HG02763 (cell line): ENCODE data around the gene NR3C2.

Source experiments
- ATAC-seq: cut with Tn5 transposase; IDR thresholded peaks from one replicate; pipeline ENCODE4 v1.9.1; 2021; ENCODE audit warnings: mild to moderate bottlenecking, moderate library complexity; ENCODE audit not compliant: unreplicated experiment

NR3C2 gene

GRCh38 chr4:148441986-148442831 lies at the start of gene NR3C2:
Gene NR3C2, minus strand, starts transcription at chr4:148442414.
- peak; percentile 98 for ATAC-seq

- no peak for ATAC-seq
These were observed 45.0 kb upstream of the NR3C2 start for GRCh38 chr4:148487181-148487580.

DNA sequence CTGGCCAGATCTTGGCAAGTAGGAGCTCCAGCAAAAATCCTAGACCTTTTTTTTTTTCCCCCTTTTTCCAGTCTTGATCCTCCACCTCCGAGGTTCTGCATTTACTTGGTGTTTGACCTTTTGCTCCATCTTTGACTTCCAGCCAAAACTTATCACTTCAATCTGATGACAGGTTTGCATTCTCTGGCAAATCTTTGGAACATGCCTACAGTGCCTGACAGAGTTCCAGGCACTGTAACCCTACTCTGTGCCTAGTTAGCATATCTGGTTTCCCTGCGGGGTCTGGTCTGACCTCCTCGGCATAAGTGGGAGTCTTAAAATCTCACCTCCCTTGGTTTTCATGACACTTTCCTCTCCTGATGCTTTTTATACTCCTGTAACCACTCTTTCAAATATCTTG lies 39.4 kb upstream of the NR3C2 start:
- ATAC-seq: no peak

GRCh38 chr4:148477276-148477675 lies 35.1 kb upstream of the NR3C2 start:
- no peak for ATAC-seq

DNA sequence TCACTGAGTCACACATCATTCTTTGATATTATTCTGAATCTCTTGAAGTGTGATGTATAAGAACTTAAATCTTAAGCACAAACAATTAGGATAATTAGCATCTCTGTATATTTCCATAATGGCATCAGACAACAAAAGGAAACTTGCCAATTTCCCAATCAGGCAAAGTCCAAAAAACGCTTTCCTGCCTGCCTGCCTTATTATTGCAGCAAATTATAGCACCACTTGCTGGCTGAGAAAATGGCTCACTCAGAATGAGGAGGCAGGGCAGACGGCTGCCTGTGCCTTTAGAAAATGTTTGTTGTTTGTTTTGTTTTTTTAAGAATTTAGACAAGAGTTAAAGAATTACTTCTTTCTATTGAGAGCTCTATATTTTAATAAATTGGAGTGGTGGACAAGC lies 27.7 kb upstream of the NR3C2 start:
- no peak for ATAC-seq

- ATAC-seq: no peak
These were observed 12.6 kb upstream of the NR3C2 start for GRCh38 chr4:148454835-148455234.

DNA sequence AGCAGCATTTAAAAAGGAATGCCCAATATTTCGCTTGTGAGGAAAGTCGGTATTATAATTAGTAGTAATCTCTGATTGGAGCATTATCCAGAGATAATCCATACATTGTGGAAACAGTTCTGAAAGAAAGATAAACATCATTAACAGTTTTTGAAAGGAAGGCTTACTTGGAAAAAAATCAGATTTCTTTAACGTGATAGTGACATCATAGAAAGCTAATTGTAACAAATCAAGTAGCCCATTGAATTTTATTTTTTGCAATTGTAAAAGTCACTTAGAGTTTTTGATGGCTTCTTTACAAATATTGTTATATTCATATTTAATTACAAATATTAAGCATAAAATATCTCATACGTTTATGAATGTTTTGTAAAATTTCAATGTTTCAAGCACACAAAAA lies 11.6 kb upstream of the NR3C2 start:
- ATAC-seq: no peak

DNA sequence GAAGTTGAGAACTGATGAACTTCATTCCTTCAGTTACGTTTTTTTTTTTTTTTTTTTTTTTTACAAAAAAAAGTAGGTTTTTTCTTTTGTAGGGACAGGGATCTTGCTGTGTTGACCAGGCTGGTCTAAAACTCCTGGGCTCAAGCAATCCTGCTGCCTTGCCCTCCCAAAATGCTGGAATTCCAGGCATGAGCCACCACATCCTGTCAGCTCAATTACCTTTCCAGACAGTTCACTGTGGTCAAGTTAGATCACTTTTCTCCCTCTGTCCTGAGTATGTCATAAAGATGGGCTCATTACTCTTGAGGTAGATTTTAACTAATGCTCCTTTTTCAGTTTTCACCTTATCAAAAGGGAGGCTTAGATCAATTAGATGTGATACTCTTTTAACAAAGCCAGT lies 10.8 kb upstream of the NR3C2 start:
- ATAC-seq: no peak

GRCh38 chr4:148449921-148450320 lies 7.7 kb upstream of the NR3C2 start:
- no peak for ATAC-seq

GRCh38 chr4:148448141-148448540 lies 5.9 kb upstream of the NR3C2 start:
- ATAC-seq: no peak

DNA sequence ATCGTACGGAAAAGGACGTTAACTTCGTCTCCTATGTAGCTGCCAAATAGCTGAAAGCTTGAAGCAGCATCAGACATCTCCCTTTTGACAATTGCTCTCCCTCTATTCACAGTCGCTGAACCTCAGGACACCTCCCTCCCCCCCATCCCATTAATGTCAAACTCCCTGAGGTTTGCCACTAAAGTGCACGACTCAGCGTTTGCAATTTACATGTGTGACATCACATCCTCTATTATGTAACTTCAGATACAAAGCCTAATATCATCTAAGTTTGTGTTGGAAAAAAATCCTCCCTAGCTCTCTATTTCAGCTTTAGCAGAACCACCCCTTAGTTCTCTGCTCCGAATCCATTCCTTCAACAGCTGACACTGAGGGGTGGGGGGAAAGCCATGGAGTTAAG lies 5.5 kb upstream of the NR3C2 start:
- ATAC-seq: no peak

DNA sequence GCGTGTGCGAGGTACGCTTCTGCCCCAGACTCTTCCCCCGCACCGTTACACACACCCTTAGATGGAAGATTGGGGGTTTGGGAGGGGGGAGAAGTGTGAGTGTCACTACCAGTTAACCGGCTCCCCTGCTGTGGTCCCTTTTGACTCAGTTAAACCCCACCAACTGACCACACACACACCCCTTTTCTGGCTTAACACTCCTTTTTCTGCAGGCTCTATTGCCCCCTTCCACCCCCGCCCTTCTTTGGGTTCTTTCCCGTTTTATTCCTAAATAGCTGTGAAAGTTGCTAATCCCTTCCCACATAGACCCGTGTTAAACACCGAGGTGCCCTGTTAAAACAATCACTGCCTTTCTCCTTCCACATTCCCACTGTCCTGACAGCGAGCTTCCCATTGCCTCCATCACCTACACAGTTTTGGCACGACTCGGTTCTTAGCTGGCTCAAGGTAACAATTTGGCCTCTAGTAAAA lies 3.7 kb upstream of the NR3C2 start:
- no peak for ATAC-seq

DNA sequence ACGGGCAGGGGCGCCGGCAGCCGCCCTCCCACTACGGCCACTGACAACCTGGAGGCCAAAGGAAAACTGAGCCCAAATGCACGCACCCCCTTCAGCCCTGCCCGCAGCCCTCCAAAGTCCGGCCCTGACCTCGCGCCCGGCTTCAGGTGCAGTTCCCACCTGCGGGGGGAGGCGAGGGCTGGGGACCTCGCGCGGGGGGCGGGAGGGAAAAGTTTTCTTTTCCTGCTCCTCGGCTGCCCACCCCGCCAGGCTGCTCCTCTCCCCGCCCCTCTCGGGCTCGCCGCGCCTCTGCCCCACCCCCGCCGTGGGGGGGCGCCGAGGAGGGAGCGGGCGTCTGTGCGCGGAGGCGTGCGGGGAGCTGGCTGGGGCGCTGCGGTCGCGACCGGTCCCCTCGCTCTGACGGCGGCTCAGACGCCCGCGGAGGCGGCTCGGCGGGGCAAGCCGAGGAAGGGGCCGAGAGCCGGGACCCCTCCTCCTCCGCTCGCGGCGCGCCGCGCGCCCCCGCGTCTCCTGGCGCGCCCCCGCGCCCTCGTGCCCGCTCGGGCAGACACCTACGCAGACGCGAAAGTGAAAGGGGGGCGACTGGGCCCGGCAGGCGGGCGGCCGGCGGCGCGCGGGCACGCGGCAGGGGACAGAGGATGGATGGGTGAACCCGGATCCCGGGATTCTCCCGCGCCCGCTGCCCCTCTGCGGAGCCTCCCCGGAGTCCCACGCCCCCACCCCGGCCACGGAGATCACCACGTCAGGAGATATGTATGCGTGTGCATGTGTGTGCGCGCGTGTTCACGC lies 3.1 kb upstream of the NR3C2 start:
- ATAC-seq: no peak

GRCh38 chr4:148444296-148445070 lies 2.3 kb upstream of the NR3C2 start:
- no peak for ATAC-seq

DNA sequence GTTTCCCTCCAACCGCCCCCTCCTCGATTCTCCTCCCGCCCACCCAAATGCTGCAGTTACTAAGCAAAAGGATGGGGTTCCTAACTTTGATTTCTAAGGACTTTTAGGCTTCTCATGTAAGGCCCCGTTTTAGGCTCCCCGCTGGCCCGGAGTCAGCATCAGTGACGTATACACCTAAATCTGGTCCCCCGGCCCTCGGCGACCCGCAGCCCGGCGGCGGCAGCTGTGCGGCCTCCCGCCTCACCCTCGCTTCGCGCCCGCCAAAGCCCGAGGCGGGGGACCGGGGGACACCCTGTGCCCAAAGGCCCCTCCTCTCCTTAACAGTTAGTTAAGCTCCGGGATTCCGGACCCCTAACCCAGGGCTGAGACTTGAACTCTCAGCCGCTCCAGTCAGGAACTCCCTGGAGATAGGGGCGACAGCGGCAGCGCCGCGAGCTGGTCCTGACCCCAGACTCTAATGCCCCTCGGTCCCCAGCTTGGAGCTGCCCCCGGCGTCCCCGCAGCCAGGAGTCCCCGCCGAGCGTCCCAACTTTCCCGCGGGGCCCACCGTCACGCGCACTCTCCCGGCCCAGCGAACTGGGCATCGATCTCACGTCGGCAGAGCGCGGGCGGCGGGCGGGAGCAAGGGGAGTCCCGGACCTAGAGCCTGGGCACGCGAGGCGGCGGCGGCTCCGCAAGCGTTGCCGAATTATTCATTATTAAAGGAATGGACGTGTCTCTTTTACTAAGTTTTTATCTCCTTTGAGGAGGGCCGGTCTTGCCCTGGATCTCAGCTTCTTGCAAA lies 1.5 kb upstream of the NR3C2 start:
- ATAC-seq: no peak

GRCh38 chr4:148442832-148443511 lies 758 bp upstream of the NR3C2 start:
- peak; percentile 3 for ATAC-seq

DNA sequence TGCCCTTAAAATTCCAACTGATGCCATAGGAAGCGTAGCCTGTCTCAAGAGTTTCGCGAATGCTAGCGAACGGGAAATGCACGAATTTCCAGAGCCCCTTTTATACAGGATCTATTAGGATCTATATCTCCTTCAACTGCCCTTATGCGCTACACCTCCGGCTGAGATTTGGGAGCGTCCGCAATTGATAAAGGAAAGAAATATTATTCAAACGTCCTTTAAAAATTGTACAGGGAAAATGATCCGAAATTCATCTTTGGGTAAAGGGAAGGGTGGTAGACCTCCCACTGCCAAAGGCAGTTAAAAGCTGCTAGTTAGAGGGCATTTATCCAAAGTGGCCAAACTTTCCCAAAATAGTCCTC lies 609 bp downstream of the NR3C2 start:
- ATAC-seq: no peak

DNA sequence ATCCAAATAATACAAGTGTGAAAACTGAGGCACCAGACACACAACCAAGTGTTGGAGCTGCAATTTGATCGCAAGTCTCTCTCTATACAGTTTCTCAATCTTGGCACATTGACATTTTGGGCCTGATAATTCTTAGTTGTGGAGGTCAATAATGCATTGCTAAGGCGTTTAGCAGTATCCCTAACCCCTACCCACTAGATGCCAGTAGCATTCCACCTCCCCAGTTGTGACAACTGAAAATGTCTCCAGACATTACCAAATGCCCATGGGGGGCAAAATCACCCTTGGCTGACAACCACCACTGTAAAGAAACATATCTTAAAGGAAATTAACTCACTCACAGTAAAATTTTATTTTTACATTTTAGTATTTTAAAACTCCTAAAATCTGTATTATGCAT lies 4.2 kb downstream of the NR3C2 start:
- no peak for ATAC-seq

GRCh38 chr4:148437439-148437838 lies 4.8 kb downstream of the NR3C2 start:
- ATAC-seq: no peak

- no peak for ATAC-seq
These were observed 5.7 kb downstream of the NR3C2 start for GRCh38 chr4:148436512-148436911.
